C4-2B (cell line): ENCODE measurements around the gene SMIM7.

ENCODE experiments used
- CTCF ChIP-seq: fragments of 450-650 bp; conservative IDR thresholded peaks from 2 replicates; pipeline ENCODE4 v1.5.1; 2017; ENCODE audit warnings: mild to moderate bottlenecking
- ZFX ChIP-seq: fragments of 450-650 bp; IDR thresholded peaks from 2 replicates; pipeline ENCODE4 v1.6.1; 2017

DNA sequence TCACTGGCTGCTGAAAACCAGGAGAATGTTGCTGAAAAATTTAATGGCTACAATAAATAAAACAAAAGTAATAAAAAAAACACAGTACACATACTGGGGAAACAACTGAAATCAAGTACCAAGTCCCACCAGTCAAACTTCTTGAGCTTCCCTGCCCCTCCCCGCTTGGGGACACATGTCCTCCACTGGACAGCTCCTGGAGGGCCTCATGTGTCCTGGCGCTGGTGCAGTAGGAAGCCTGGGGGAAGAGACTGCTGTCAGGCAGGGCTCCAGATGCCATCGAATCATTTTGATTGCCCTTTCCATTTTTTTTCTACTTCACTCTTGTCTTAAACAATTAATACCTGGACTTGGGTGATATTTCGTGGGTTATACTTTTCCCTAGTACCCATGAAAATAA lies 61.1 kb downstream of the SMIM7 start:
- TF ChIP-seq ZFX (no peak), CTCF (no peak)
